CD4-positive, CD25-positive, alpha-beta regulatory T cell (primary cell): ENCODE results near the gene FBXL7. TPM values are rescaled to one million over a fixed set of nuclear protein-coding genes. Genes with fewer than 3 reads are reported as not detected.

ENCODE experiments used
- ATAC-seq, 2 donors: fragments of 150-1000 bp; cut with Tn5 transposase; one replicate each; pipeline ENCODE4 v1.10.0; 2021; ENCODE audit warnings: low read depth in 2 of 2, moderate number of reproducible peaks in 2 of 2, moderate library complexity in 1 of 2
- DNase-seq, 3 donors: peaks; one replicate each; pipeline versions ENCODE4 v3.0.0 to v3.0.0-alpha.2; 2012 to 2022; ENCODE audit warnings: mixed read lengths in 1 of 3
- H3K27ac ChIP-seq: one replicate; pipeline ENCODE4 v1.7.0; 2013; ENCODE audit warnings: mild to moderate bottlenecking, low read length; ENCODE audit not compliant: insufficient read depth, poor library complexity, severe bottlenecking
- H3K27me3 ChIP-seq: one replicate; pipeline ENCODE4 v1.7.0; 2013; ENCODE audit warnings: low read length; ENCODE audit not compliant: control insufficient read depth, insufficient read depth
- H3K36me3 ChIP-seq: one replicate; pipeline ENCODE4 v1.7.0; 2013; ENCODE audit warnings: mild to moderate bottlenecking, low read length, moderate library complexity; ENCODE audit not compliant: control insufficient read depth, insufficient read depth
- H3K4me1 ChIP-seq: 2 replicates; pipeline ENCODE4 v1.7.0; 2013; ENCODE audit warnings: mild to moderate bottlenecking, low read length; ENCODE audit not compliant: insufficient read depth, control insufficient read depth, poor library complexity, severe bottlenecking
- H3K4me3 ChIP-seq: one replicate; pipeline ENCODE4 v1.7.0; 2013; ENCODE audit warnings: low read depth, mild to moderate bottlenecking, low read length, moderate library complexity
- H3K9me3 ChIP-seq, 2 experiments: 1 replicate in 1 of 2; 2 replicates in 1 of 2; pipeline ENCODE4 v1.7.0; 2013; ENCODE audit warnings: low read length in 2 of 2, mild to moderate bottlenecking in 1 of 2, moderate library complexity in 1 of 2; ENCODE audit not compliant: control insufficient read depth in 2 of 2
- H3K27ac Mint-ChIP-seq, 3 donors: one replicate each; pipeline ENCODE4 v1.8.0; 2020 to 2022; ENCODE audit warnings: mild to moderate bottlenecking in 3 of 3, mixed read lengths in 3 of 3, moderate library complexity in 2 of 3
- H3K27me3 Mint-ChIP-seq: one replicate; pipeline ENCODE4 v1.8.0; 2022; ENCODE audit warnings: mild to moderate bottlenecking, mixed read lengths
- H3K36me3 Mint-ChIP-seq: one replicate; pipeline ENCODE4 v1.8.0; 2020; ENCODE audit warnings: mixed read lengths
- H3K4me1 Mint-ChIP-seq, 4 donors: one replicate each; pipeline ENCODE4 v1.8.0; 2020 to 2022; ENCODE audit warnings: mixed read lengths in 4 of 4, mild to moderate bottlenecking in 1 of 4
- H3K4me3 Mint-ChIP-seq, 4 donors: one replicate each; pipeline ENCODE4 v1.8.0; 2020 to 2022; ENCODE audit warnings: mild to moderate bottlenecking in 4 of 4, mixed read lengths in 4 of 4, moderate library complexity in 3 of 4
- H3K9me3 Mint-ChIP-seq, 7 donors: one replicate each; pipeline ENCODE4 v1.8.0; 2020 to 2022; ENCODE audit warnings: mixed read lengths in 7 of 7, mild to moderate bottlenecking in 3 of 7, moderate library complexity in 2 of 7
- polyA plus RNA-seq, 4 donors: library from polyadenylated mRNA; unstranded; fragments of 300-500 nt; fragmentation: Illumina TruSeq; gene quantifications; one replicate each; pipeline ENCODE4 v1.2.3, GENCODE V29; 2021
- total RNA-seq: library from RNA; stranded (reverse); gene quantifications from one replicate; pipeline ENCODE4 v1.2.3, GENCODE V29; 2022

FBXL7 gene
- total and polyA plus RNA-seq, 5 donors from 2014 or later = not detected

GRCh38 chr5:15571618-15572017 lies 71.6 kb downstream of the FBXL7 start:
- Histone ChIP-seq H3K4me1 (no peaks in the 10 kb centered on the region), H3K4me3 (no peak overlapping the region), H3K27ac (no peak overlapping the region), H3K27me3 (no peaks in the 10 kb centered on the region), H3K36me3 (no peaks in the 10 kb centered on the region), H3K9me3 (no peaks in the 10 kb centered on the region)
- ATAC-seq (no peak), DNase-seq (no peak)
- peaks cover 0 to 8% (median under 1%) of the 10 kb centered on the region in 7 donors for H3K9me3 Mint-ChIP-seq
- no peaks in the 10 kb centered on the region for H3K27me3 Mint-ChIP-seq
- no peak overlapping the region for H3K4me3 Mint-ChIP-seq
- H3K27ac Mint-ChIP-seq = no peak overlapping the region
- H3K36me3 Mint-ChIP-seq = no peaks in the 10 kb centered on the region
- no peaks in the 10 kb centered on the region for H3K4me1 Mint-ChIP-seq

- Histone ChIP-seq H3K36me3 (no peaks in the 10 kb centered on the region), H3K27ac (no peak overlapping the region), H3K4me1 (no peaks in the 10 kb centered on the region), H3K4me3 (no peak overlapping the region), H3K27me3 (no peaks in the 10 kb centered on the region), H3K9me3 (no peaks in the 10 kb centered on the region)
- no peak overlapping the region for H3K27ac Mint-ChIP-seq
- DNase-seq (no peak), ATAC-seq (no peak)
- no peak overlapping the region for H3K4me3 Mint-ChIP-seq
- no peaks in the 10 kb centered on the region for H3K4me1 Mint-ChIP-seq
- H3K27me3 Mint-ChIP-seq = no peaks in the 10 kb centered on the region
- peaks cover 0 to 8% (median 2%) of the 10 kb centered on the region in 7 donors for H3K9me3 Mint-ChIP-seq
- H3K36me3 Mint-ChIP-seq = no peaks in the 10 kb centered on the region
Measured at GRCh38 chr5:15573590-15573989, 73.6 kb downstream of the FBXL7 start.

- H3K27me3 Mint-ChIP-seq = no peaks in the 10 kb centered on the region
- no peak for ATAC-seq
- H3K4me1 ChIP-seq = no peaks in the 10 kb centered on the region
- H3K9me3 ChIP-seq = no peaks in the 10 kb centered on the region
- peaks cover 0 to 8% (median 2%) of the 10 kb centered on the region in 7 donors for H3K9me3 Mint-ChIP-seq
- no peak overlapping the region for H3K27ac ChIP-seq
- no peak for DNase-seq
- H3K36me3 ChIP-seq = no peaks in the 10 kb centered on the region
- no peaks in the 10 kb centered on the region for H3K27me3 ChIP-seq
- no peak overlapping the region for H3K4me3 Mint-ChIP-seq
- no peaks in the 10 kb centered on the region for H3K4me1 Mint-ChIP-seq
- H3K36me3 Mint-ChIP-seq = no peaks in the 10 kb centered on the region
- no peak overlapping the region for H3K27ac Mint-ChIP-seq
- H3K4me3 ChIP-seq = no peak overlapping the region
Measured at GRCh38 chr5:15574128-15574527, 74.1 kb downstream of the FBXL7 start.

- Histone ChIP-seq H3K9me3 (no peaks in the 10 kb centered on the region), H3K27ac (no peak overlapping the region), H3K36me3 (no peaks in the 10 kb centered on the region), H3K27me3 (no peaks in the 10 kb centered on the region), H3K4me3 (no peak overlapping the region), H3K4me1 (no peaks in the 10 kb centered on the region)
- Mint-ChIP-seq H3K9me3 (peaks cover 0 to 8% (median 4%) of the 10 kb centered on the region in 7 donors), H3K4me3 (no peak overlapping the region), H3K36me3 (no peaks in the 10 kb centered on the region), H3K27ac (no peak overlapping the region), H3K27me3 (no peaks in the 10 kb centered on the region), H3K4me1 (no peaks in the 10 kb centered on the region)
- DNase-seq = no peak
- no peak for ATAC-seq
Measured at GRCh38 chr5:15574806-15575325, 74.9 kb downstream of the FBXL7 start.

GRCh38 chr5:15575666-15576065 lies 75.7 kb downstream of the FBXL7 start:
- no peak for ATAC-seq
- no peaks in the 10 kb centered on the region for H3K36me3 ChIP-seq
- Mint-ChIP-seq H3K9me3 (peaks cover 0 to 8% (median 2%) of the 10 kb centered on the region in 7 donors), H3K27ac (no peak overlapping the region), H3K4me1 (no peaks in the 10 kb centered on the region), H3K4me3 (no peak overlapping the region), H3K36me3 (no peaks in the 10 kb centered on the region), H3K27me3 (no peaks in the 10 kb centered on the region)
- H3K27me3 ChIP-seq = no peaks in the 10 kb centered on the region
- H3K4me1 ChIP-seq = no peaks in the 10 kb centered on the region
- no peaks in the 10 kb centered on the region for H3K9me3 ChIP-seq
- H3K27ac ChIP-seq = no peak overlapping the region
- DNase-seq = no peak
- no peak overlapping the region for H3K4me3 ChIP-seq

GRCh38 chr5:15577132-15577531 lies 77.2 kb downstream of the FBXL7 start:
- H3K27ac ChIP-seq = no peak overlapping the region
- Mint-ChIP-seq H3K4me1 (no peaks in the 10 kb centered on the region), H3K27ac (no peak overlapping the region), H3K4me3 (no peak overlapping the region), H3K27me3 (no peaks in the 10 kb centered on the region), H3K9me3 (peaks cover 0 to 8% (median 4%) of the 10 kb centered on the region in 7 donors), H3K36me3 (no peaks in the 10 kb centered on the region)
- no peak for DNase-seq
- no peaks in the 10 kb centered on the region for H3K36me3 ChIP-seq
- no peak overlapping the region for H3K4me3 ChIP-seq
- H3K4me1 ChIP-seq = no peaks in the 10 kb centered on the region
- no peaks in the 10 kb centered on the region for H3K27me3 ChIP-seq
- no peak for ATAC-seq
- H3K9me3 ChIP-seq = no peaks in the 10 kb centered on the region

GRCh38 chr5:15577831-15578230 lies 77.9 kb downstream of the FBXL7 start:
- H3K36me3 Mint-ChIP-seq = no peaks in the 10 kb centered on the region
- no peaks in the 10 kb centered on the region for H3K4me1 Mint-ChIP-seq
- no peak for ATAC-seq
- H3K27me3 Mint-ChIP-seq = no peaks in the 10 kb centered on the region
- no peak for DNase-seq
- Histone ChIP-seq H3K27ac (no peak overlapping the region), H3K9me3 (no peaks in the 10 kb centered on the region), H3K4me3 (no peak overlapping the region), H3K27me3 (no peaks in the 10 kb centered on the region), H3K36me3 (no peaks in the 10 kb centered on the region), H3K4me1 (no peaks in the 10 kb centered on the region)
- no peak overlapping the region for H3K4me3 Mint-ChIP-seq
- H3K27ac Mint-ChIP-seq = no peak overlapping the region
- H3K9me3 Mint-ChIP-seq = peaks cover 0 to 8% (median 4%) of the 10 kb centered on the region in 7 donors

GRCh38 chr5:15579193-15579990 lies 79.4 kb downstream of the FBXL7 start:
- H3K36me3 Mint-ChIP-seq = no peaks in the 10 kb centered on the region
- H3K4me1 Mint-ChIP-seq = no peaks in the 10 kb centered on the region
- no peaks in the 10 kb centered on the region for H3K4me1 ChIP-seq
- H3K27me3 Mint-ChIP-seq = no peaks in the 10 kb centered on the region
- no peak overlapping the region for H3K27ac Mint-ChIP-seq
- no peaks in the 10 kb centered on the region for H3K36me3 ChIP-seq
- no peaks in the 10 kb centered on the region for H3K27me3 ChIP-seq
- no peaks in the 10 kb centered on the region for H3K9me3 ChIP-seq
- H3K4me3 ChIP-seq = no peak overlapping the region
- DNase-seq = no peak
- H3K9me3 Mint-ChIP-seq = peaks cover 3 to 10% (median 8%) of the 10 kb centered on the region in 7 donors
- H3K27ac ChIP-seq = no peak overlapping the region
- H3K4me3 Mint-ChIP-seq = no peak overlapping the region
- ATAC-seq = no peak
